Measurements from ENCODE around the gene AGO1. TPM values are rescaled to one million over a fixed set of nuclear protein-coding genes. Genes with fewer than 3 reads are reported as not detected.
"Not testable (repeated sequence)": the region's sequence is repeated elsewhere in the genome, so short reads cannot be mapped to it uniquely, and the experiment has no call there.

Gene AGO1
- total RNA-seq, 1 experiment from 2014 or later, result 13.6 TPM

- no peak for DNase-seq (ENCODE audit: low spot score)
Measured at GRCh38 chr1:35915693-35916092, 32.7 kb downstream of the AGO1 start.

GRCh38 chr1:35923791-35924221, 40.8 kb downstream of the AGO1 start:
- DNase-seq (ENCODE audit: low spot score), result no peak

GRCh38 chr1:35924838-35925237, 41.8 kb downstream of the AGO1 start:
- no peak for DNase-seq (ENCODE audit: low spot score)

- no peak for DNase-seq (ENCODE audit: low spot score)
Measured at GRCh38 chr1:35925741-35926140, 42.7 kb downstream of the AGO1 start.

- no peak for DNase-seq (ENCODE audit: low spot score)
Measured at GRCh38 chr1:35927472-35927871, 44.5 kb downstream of the AGO1 start.

GRCh38 chr1:35929730-35930592, 47.0 kb downstream of the AGO1 start:
- DNase-seq (ENCODE audit: low spot score), result peak; percentile 53

- peak; percentile 79 for DNase-seq (ENCODE audit: low spot score)
Measured at GRCh38 chr1:35930593-35931445, 47.8 kb downstream of the AGO1 start, which contains the start of gene AGO3. TSS of gene AGO3 (plus strand) at chr1:35931105. CDS start at chr1:35931427, 322 bp downstream.

- DNase-seq (ENCODE audit: low spot score), result peak; percentile 68
Measured at GRCh38 chr1:35931446-35932157, 48.6 kb downstream of the AGO1 start.

GRCh38 chr1:35932158-35932636, 49.2 kb downstream of the AGO1 start:
- no peak for DNase-seq (ENCODE audit: low spot score)

- no peak for DNase-seq (ENCODE audit: low spot score)
Measured at GRCh38 chr1:35932941-35933340, 49.9 kb downstream of the AGO1 start.

- DNase-seq (ENCODE audit: low spot score), result no peak
Measured at GRCh38 chr1:35935442-35936388, 52.7 kb downstream of the AGO1 start.

GRCh38 chr1:35936838-35937237, 53.8 kb downstream of the AGO1 start:
- no peak for DNase-seq (ENCODE audit: low spot score)

GRCh38 chr1:35939484-35939883, 56.5 kb downstream of the AGO1 start:
- DNase-seq (ENCODE audit: low spot score), result no peak

- no peak for DNase-seq (ENCODE audit: low spot score)
Measured at GRCh38 chr1:35945327-35945726, 62.3 kb downstream of the AGO1 start.

- DNase-seq (ENCODE audit: low spot score), result no peak
Measured at GRCh38 chr1:35947547-35947946, 64.5 kb downstream of the AGO1 start.

GRCh38 chr1:35958558-35958957, 75.5 kb downstream of the AGO1 start:
- DNase-seq (ENCODE audit: low spot score), result no peak

GRCh38 chr1:35959304-35959703, 76.3 kb downstream of the AGO1 start:
- DNase-seq (ENCODE audit: low spot score), result no peak

GRCh38 chr1:35962952-35963351, 79.9 kb downstream of the AGO1 start:
- DNase-seq (ENCODE audit: low spot score), result no peak

- not testable (repeated sequence) for DNase-seq (ENCODE audit: low spot score)
Measured at GRCh38 chr1:35964277-35964676, 81.3 kb downstream of the AGO1 start.

- DNase-seq (ENCODE audit: low spot score), result no peak
Measured at GRCh38 chr1:35968396-35968795, 85.4 kb downstream of the AGO1 start.

All from HT-29 (cell line).